Measurements from ENCODE around the gene KCNJ15. TPM values are rescaled to one million over a fixed set of nuclear protein-coding genes. Genes with fewer than 3 reads are reported as not detected.

The KCNJ15 gene
- total and polyA plus RNA-seq, 2 of the 4 experiments (the other 2 are of a cell fraction) = under 0.01 to 0.07 TPM

DNA sequence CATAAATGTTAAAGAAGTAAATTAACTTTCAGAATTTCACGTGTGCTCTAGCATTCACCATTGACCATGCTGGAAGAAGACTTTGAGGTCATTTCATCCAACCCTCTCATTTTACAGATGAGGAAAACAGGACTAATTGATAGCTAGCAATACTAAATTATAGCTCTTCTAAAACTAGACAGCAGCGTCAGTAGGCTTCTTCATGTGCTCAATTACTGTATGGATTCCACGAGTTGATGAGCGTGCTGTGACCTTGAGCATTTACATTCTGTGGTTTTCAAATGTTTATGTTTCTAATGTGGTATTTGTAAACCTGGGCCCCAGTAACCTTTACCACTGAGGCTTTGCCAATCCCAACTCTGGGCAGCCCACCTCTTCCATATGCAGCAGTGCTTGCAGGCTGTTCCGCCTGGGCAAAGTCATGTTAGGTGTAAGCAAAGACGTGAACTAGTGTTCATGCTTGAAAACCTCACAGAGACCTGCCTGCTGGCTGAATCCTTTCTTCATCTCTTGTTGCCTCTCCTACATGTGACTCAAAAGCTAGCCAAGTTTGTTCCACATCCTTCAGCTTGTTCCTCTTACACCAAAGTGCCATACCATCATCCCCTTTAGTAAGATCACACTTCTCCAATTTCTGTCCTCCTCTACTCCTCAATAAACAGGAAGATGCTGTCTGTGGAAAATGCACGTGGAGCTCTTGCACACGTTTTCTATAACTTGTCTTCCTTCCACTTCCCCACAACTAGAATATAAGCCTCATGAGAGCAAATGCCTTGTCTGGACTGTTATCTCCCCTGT lies 17.2 kb downstream of the KCNJ15 start:
- no TSS peak for BruUV-seq (replicated peaks)
- peak overlapping the region; percentile 11 to 53; a peak in 3 of 4 replicates for H4K8ac ChIP-seq (ENCODE audit: low read depth in 2 of 2, low read length in 2 of 2)
- H4K91ac ChIP-seq (ENCODE audit: insufficient read depth, low read depth, low read length) = peak overlapping the region; percentile 48; the same call in 1 of the 2 replicates
- peak; percentile 25; the same call in 1 of the 2 replicates for TF ChIP-seq BHLHE40 (IDR thresholded peaks at IDR 0.05; ENCODE audit: low read depth, low read length)
- no peak for TF ChIP-seq RCOR1 (IDR thresholded peaks at IDR 0.05; ENCODE audit: insufficient replicate concordance, low read length)
- H2BK20ac ChIP-seq (ENCODE audit: low read depth, low read length) = peak overlapping the region; percentile 88
- no peaks in the 10 kb centered on the region for H3K27me3 ChIP-seq (ENCODE audit: control insufficient read depth, insufficient read depth, low read length)
- H4K20me1 ChIP-seq (ENCODE audit: insufficient read depth, low read length) = no peaks in the 10 kb centered on the region
- peak overlapping the region; percentile 68 for H3K4ac ChIP-seq (ENCODE audit: low read depth, low read length)
- H4K5ac ChIP-seq (ENCODE audit: low read depth, low read length) = peak overlapping the region; percentile 18; the same call in 1 of the 2 replicates
- no peaks in the 10 kb centered on the region for H3K9me3 ChIP-seq (ENCODE audit: control insufficient read depth, insufficient read depth, low read length)
- H3K79me1 ChIP-seq (ENCODE audit: low read depth in 1 of 2, low read length in 2 of 2) = no peaks in the 10 kb centered on the region
- peak overlapping the region; percentile 6; the same call in 1 of the 2 replicates for H3K27ac ChIP-seq (ENCODE audit: insufficient read depth, low read length)
- DNase-seq (peak; percentile 74), ATAC-seq (ENCODE audit: low read depth) (peak; percentile 52)
- peak overlapping the region; percentile 44; the same call in 1 of the 2 replicates for H3K4me2 ChIP-seq (ENCODE audit: low read depth, low read length)
- H3K14ac ChIP-seq (replicated peaks; ENCODE audit: low read depth, low read length) = peak overlapping the region; percentile 43
- H3K56ac ChIP-seq (ENCODE audit: extremely low read depth, insufficient read depth, low read length) = peak overlapping the region; percentile 45
- intact Hi-C loops (cut with micrococcal nuclease) (no loop called here), in situ Hi-C loops (cut with MboI; ENCODE audit: low sequenced_read_pairs) (no loop called here), dilution Hi-C loops (cut with HindIII; ENCODE audit: low sequenced_read_pairs, unreplicated experiment) (no loop called here)
- CTCF ChIA-PET = interaction anchor here (0.7 to 1.4 kb wide), 2 partner anchors 27 to 79 kb away, joined by 3 to 4 read pairs; no protein-coding TSS in a partner anchor
- H3K9ac ChIP-seq (ENCODE audit: low read depth, low read length) = no peak overlapping the region
- no peak overlapping the region for H2AK9ac ChIP-seq (replicated peaks; ENCODE audit: low read depth, low read length, poor library complexity)
- H3K18ac ChIP-seq (ENCODE audit: low read depth, low read length) = peak overlapping the region; percentile 72; the same call in 1 of the 2 replicates
- peaks cover 17% of the 10 kb centered on the region for H3K9me1 ChIP-seq (ENCODE audit: insufficient read depth, low read length)
- H2BK5ac ChIP-seq (ENCODE audit: low read depth, low read length, poor library complexity, severe bottlenecking) = peak overlapping the region; percentile 28
- H2BK120ac ChIP-seq (ENCODE audit: low read depth, low read length) = peak overlapping the region; percentile 93
- peaks cover 21% of the 10 kb centered on the region for H3K4me1 ChIP-seq (ENCODE audit: control insufficient read depth, insufficient read depth, low read length)
- no peaks in the 10 kb centered on the region for H3K36me3 ChIP-seq (ENCODE audit: control insufficient read depth, insufficient read depth, low read length)
- H3K4me3 ChIP-seq (ENCODE audit: insufficient read depth, low read depth, low read length) = no peak overlapping the region
- peak overlapping the region; percentile 16 for H2AFZ ChIP-seq (replicated peaks; ENCODE audit: low read length, poor library complexity)
- peak overlapping the region; percentile 39 for H3K23ac ChIP-seq (ENCODE audit: low read depth, low read length)
- H2AK5ac ChIP-seq (ENCODE audit: low read depth, low read length) = peak overlapping the region; percentile 84
- POLR2A ChIA-PET (ENCODE audit: unreplicated experiment) = no interaction called here
- no CpG with 5 or more reads among the region's 8 CpGs for WGBS, 2 experiments (ENCODE audit: extremely low coverage in 2 of 2, insufficient read length in 1 of 2)
- peak overlapping the region; percentile 31 for H2BK15ac ChIP-seq (ENCODE audit: low read depth, low read length)

Measured in IMR-90 (cell line).